Metanephros (tissue), 2 donors: ENCODE data around the gene CRPPA. TPM values are rescaled to one million over a fixed set of nuclear protein-coding genes. Genes with fewer than 3 reads are reported as not detected.

Experiments
- small RNA-seq: library from RNA; depleted of rRNA; stranded (forward); fragments of <200 nt; gene quantifications from one replicate; pipeline ENCODE3, GENCODE V24; 2014; ENCODE audit warnings: low replicate concordance
- total RNA-seq: library from RNA; depleted of rRNA; stranded (reverse); fragments of >200 nt; gene quantifications from one replicate; pipeline ENCODE4 v1.2.3, GENCODE V29; 2014

Gene CRPPA
- 6.8 TPM for total RNA-seq

GRCh38 chr7:16421333-16422102, at the start of gene CRPPA:
Gene CRPPA (minus strand): TSS chr7:16421538. CDS start chr7:16421322, 216 bp downstream.

GRCh38 chr7:16465469-16466361, 44.4 kb upstream of the CRPPA start, which contains the start of gene SOSTDC1:
Gene SOSTDC1 (minus strand): TSS chr7:16465738. CDS start chr7:16465668, 70 bp downstream.

Small RNAs within 50 kb of the gene (small RNA-seq; reads per million reads assigned to genes)
- not detected for gene AC005014.3

Other genes with a start within 250 kb of the CRPPA start
- gene SOSTDC1, start 44.2 kb upstream of the CRPPA start, total RNA-seq, result 28.8 TPM
- gene LRRC72, start 105.3 kb upstream of the CRPPA start, total RNA-seq, result not detected
- gene ANKMY2, start 224.2 kb upstream of the CRPPA start, total RNA-seq, result 25.2 TPM
- 71.6 TPM for gene BZW2, start 224.6 kb upstream of the CRPPA start, total RNA-seq